WTC11 (cell line): ENCODE measurements around the gene GOLGA8S. TPM values are rescaled to one million over a fixed set of nuclear protein-coding genes. Genes with fewer than 3 reads are reported as not detected.
"Not testable (repeated sequence)": the region's sequence is repeated elsewhere in the genome, so short reads cannot be mapped to it uniquely, and the experiment has no call there.

Experiments used
- ATAC-seq: fragments of 200-7000 bp; cut with Tn5 transposase; 2 replicates; pipeline ENCODE4 v1.10.0; 2021; ENCODE audit warnings: mild to moderate bottlenecking, moderate library complexity
- CTCF ChIA-PET: fragments of 300-600 bp; sonication (Branson Sonifier 250); formaldehyde crosslinking; loops from one replicate; lab custom pipeline; 2021; ENCODE audit warnings: antibody characterized with exemption; lab: Charles Lee
- POLR2A ChIA-PET: fragments of 350-600 bp; sonication (Branson Sonifier 250); formaldehyde crosslinking; loops from one replicate; lab custom pipeline; 2021; ENCODE audit warnings: antibody characterized with exemption; lab: Charles Lee
- DNase-seq: peaks from one replicate; pipeline ENCODE4 v3.0.0; 2021; ENCODE audit warnings: low spot score
- H3K27ac Mint-ChIP-seq: 2 replicates; pipeline ENCODE4 v1.8.0; 2021; ENCODE audit warnings: mixed read lengths
- H3K27me3 Mint-ChIP-seq: 2 replicates; pipeline ENCODE4 v1.8.0; 2021; ENCODE audit warnings: low read depth, mild to moderate bottlenecking, moderate library complexity, mixed read lengths
- H3K36me3 Mint-ChIP-seq: 2 replicates; pipeline ENCODE4 v1.8.0; 2021; ENCODE audit warnings: mixed read lengths
- H3K4me1 Mint-ChIP-seq: 2 replicates; pipeline ENCODE4 v1.8.0; 2022; ENCODE audit warnings: mixed read lengths
- H3K4me3 Mint-ChIP-seq: 2 replicates; pipeline ENCODE4 v1.8.0; 2021; ENCODE audit warnings: mild to moderate bottlenecking, moderate library complexity, mixed read lengths
- H3K9me3 Mint-ChIP-seq: 2 replicates; pipeline ENCODE4 v1.8.0; 2021; ENCODE audit warnings: mixed read lengths
- E2F5 ChIP-seq: sonication (generic); formaldehyde crosslinking; IDR thresholded peaks from 2 replicates; pipeline ENCODE4 v1.8.1; 2022; ENCODE audit warnings: mild to moderate bottlenecking, moderate library complexity, missing genetic modification reagents
- JAZF1 ChIP-seq: fragments of 250-450 bp; sonication (Bioruptor Pico); IDR thresholded peaks from 2 replicates; pipeline ENCODE4 v1.9.0; 2021; ENCODE audit warnings: moderate library complexity, mild to moderate bottlenecking, inconsistent platforms
- MXD4 ChIP-seq: fragments of 250-450 bp; sonication (Bioruptor Pico); IDR thresholded peaks from 2 replicates; pipeline ENCODE4 v1.8.0; 2021; ENCODE audit warnings: mild to moderate bottlenecking, moderate library complexity, borderline replicate concordance
- ZNF532 ChIP-seq: fragments of 250-450 bp; sonication (Bioruptor Pico); IDR thresholded peaks from 2 replicates; pipeline ENCODE4 v1.9.0; 2021; ENCODE audit warnings: mild to moderate bottlenecking, borderline replicate concordance
- ZNF671 ChIP-seq: fragments of 250-450 bp; sonication (Bioruptor Pico); IDR thresholded peaks from 2 replicates; pipeline ENCODE4 v1.8.0; 2021; ENCODE audit warnings: mild to moderate bottlenecking
- total RNA-seq: library from RNA; stranded (reverse); gene quantifications from 3 replicates; pipeline ENCODE4 v1.2.3, GENCODE V29; 2021
- TF ChIP-seq, protein P1 (sequence below): sonication (generic); formaldehyde crosslinking; IDR thresholded peaks from 2 replicates; pipeline ENCODE4 v1.8.0; 2023; ENCODE audit warnings: missing genetic modification reagents, mild to moderate bottlenecking, borderline replicate concordance

GOLGA8S gene
- total RNA-seq, 1 experiment from 2014 or later, result 0.22 TPM

- POLR2A ChIA-PET, H3K27ac Mint-ChIP-seq: not testable (repeated sequence)
- H3K9me3 Mint-ChIP-seq, result peaks cover 31% of the 10 kb centered on the region
Observed at GRCh38 chr15:23371868-23372267, 17.3 kb downstream of the GOLGA8S start.

DNA sequence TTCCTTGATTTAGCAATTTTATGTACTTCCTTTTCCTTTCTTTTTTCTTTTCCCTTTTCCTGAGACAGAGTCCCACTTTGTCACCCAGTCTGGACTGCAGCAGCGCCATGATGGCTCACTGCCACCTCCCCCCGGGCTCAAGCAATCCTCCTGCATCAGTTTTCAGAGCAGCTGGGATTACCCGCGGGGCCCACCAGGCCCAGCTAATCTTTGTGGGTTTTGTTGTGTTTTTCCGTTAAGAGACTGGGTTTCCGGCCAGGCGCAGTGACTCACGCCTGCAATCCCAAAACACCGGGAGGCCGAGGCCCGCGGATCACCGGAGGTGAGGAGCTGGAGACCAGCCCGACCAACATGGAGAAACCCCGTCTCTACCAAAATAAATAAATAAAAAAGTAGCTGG, 17.7 kb downstream of the GOLGA8S start:
- TF ChIP-seq JAZF1 (CRISPR knock-in tag) (no peak), MXD4 (CRISPR knock-in tag) (no peak), ZNF671 (CRISPR knock-in tag) (no peak), E2F5 (CRISPR knock-in tag) (no peak), ZNF532 (CRISPR knock-in tag) (no peak)
- TF ChIP-seq, protein P1, sequence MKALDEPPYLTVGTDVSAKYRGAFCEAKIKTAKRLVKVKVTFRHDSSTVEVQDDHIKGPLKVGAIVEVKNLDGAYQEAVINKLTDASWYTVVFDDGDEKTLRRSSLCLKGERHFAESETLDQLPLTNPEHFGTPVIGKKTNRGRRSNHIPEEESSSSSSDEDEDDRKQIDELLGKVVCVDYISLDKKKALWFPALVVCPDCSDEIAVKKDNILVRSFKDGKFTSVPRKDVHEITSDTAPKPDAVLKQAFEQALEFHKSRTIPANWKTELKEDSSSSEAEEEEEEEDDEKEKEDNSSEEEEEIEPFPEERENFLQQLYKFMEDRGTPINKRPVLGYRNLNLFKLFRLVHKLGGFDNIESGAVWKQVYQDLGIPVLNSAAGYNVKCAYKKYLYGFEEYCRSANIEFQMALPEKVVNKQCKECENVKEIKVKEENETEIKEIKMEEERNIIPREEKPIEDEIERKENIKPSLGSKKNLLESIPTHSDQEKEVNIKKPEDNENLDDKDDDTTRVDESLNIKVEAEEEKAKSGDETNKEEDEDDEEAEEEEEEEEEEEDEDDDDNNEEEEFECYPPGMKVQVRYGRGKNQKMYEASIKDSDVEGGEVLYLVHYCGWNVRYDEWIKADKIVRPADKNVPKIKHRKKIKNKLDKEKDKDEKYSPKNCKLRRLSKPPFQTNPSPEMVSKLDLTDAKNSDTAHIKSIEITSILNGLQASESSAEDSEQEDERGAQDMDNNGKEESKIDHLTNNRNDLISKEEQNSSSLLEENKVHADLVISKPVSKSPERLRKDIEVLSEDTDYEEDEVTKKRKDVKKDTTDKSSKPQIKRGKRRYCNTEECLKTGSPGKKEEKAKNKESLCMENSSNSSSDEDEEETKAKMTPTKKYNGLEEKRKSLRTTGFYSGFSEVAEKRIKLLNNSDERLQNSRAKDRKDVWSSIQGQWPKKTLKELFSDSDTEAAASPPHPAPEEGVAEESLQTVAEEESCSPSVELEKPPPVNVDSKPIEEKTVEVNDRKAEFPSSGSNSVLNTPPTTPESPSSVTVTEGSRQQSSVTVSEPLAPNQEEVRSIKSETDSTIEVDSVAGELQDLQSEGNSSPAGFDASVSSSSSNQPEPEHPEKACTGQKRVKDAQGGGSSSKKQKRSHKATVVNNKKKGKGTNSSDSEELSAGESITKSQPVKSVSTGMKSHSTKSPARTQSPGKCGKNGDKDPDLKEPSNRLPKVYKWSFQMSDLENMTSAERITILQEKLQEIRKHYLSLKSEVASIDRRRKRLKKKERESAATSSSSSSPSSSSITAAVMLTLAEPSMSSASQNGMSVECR (CRISPR knock-in tag), result no peak
- POLR2A ChIA-PET, result no interaction called here
- CTCF ChIA-PET, result no interaction called here
- Mint-ChIP-seq H3K9me3 (peaks cover 32% of the 10 kb centered on the region), H3K4me3 (no peak overlapping the region), H3K27ac (no peak overlapping the region), H3K36me3 (peaks cover 9% of the 10 kb centered on the region; the same call in 1 of the 2 replicates), H3K4me1 (peaks cover 3% of the 10 kb centered on the region; the same call in 1 of the 2 replicates), H3K27me3 (no peaks in the 10 kb centered on the region)
- ATAC-seq (no peak), DNase-seq (no peak)

More at GRCh38 chr15:23371868-23372267, 17.3 kb downstream of the GOLGA8S start:
- H3K36me3 Mint-ChIP-seq, ATAC-seq, H3K4me1 Mint-ChIP-seq, CTCF ChIA-PET, H3K4me3 Mint-ChIP-seq, DNase-seq, H3K27me3 Mint-ChIP-seq: not testable (repeated sequence)

DNA sequence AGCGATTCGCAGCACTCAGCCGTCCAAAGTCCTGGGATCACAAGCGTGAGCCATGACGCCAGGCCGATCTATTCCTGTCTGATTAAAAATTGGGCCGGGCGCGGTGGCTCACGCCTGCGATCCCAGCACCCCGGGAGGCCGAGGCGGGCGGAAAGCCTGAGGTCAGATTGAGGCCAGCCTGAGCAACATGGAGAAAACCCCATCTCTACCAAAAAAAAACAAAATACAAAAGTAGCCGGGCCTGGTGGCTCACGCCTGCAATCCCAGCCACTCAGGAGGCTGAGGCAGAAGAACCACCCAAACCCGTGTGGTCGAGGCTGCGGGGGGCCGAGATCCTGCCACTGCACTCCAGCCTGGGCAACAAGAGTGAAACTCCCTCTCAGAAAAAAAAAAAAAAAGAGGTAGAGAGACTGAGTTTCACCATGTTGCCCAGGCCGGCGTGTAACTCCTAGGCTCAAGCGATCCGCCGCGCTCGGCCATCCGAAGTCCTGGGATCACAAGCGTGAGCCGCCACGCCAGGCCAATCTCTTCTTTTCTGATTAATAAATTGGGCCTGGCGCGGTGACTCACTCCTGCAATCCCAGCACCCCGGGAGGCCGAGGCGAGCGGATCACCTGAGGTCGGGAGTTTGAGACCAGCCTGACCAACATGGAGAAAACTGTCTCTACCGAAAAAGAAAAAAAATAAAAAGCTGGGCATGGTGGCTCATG, 18.5 kb downstream of the GOLGA8S start:
- DNase-seq, H3K4me1 Mint-ChIP-seq, H3K27me3 Mint-ChIP-seq, POLR2A ChIA-PET, H3K36me3 Mint-ChIP-seq, H3K27ac Mint-ChIP-seq, CTCF ChIA-PET, ATAC-seq, H3K4me3 Mint-ChIP-seq: not testable (repeated sequence)
- H3K9me3 Mint-ChIP-seq, result peaks cover 32% of the 10 kb centered on the region

DNA sequence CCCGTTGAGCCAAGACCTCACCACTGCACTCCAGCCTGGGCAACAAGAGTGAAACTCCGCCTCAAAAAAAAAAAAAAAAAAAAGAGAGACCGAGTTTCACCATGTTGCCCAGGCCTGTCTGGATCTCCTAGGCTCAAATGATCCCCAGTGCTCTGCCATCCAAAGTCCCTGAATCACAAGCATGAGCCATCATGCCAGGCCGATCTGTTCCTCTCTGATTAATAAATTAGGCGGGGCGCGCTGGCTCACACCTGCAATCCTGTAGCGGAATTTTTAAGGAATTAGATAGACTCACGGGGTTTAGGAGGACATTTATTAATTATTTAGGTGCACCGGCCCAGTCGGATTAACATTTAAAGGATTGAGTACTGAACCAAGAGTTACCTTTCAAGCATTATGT, 19.7 kb downstream of the GOLGA8S start:
- DNase-seq, POLR2A ChIA-PET, H3K36me3 Mint-ChIP-seq, ATAC-seq, CTCF ChIA-PET, H3K27me3 Mint-ChIP-seq, H3K27ac Mint-ChIP-seq, H3K4me1 Mint-ChIP-seq, H3K4me3 Mint-ChIP-seq: not testable (repeated sequence)
- H3K9me3 Mint-ChIP-seq, result peaks cover 32% of the 10 kb centered on the region

DNA sequence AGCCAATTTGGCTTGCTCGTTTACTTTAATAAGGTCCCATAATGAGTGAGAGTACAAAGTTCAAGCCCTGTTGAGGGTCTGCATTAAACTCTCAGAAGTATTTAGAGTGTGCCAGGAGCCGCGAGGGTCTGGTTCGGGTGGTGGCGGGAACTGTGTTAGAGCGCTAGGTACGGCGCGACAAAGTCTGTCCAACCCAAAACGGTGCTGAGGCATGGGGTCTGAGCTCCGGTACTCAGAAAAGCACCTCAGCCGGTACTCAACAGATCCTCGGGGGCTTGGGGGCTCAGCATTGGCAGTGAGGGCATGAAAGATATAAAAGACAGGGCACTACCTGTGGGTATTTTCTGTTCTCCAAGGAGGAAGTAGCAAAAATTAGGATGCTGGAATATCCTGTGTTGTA, 24.4 kb downstream of the GOLGA8S start:
- DNase-seq, H3K4me1 Mint-ChIP-seq, H3K27ac Mint-ChIP-seq, H3K4me3 Mint-ChIP-seq, ATAC-seq, POLR2A ChIA-PET, CTCF ChIA-PET, H3K27me3 Mint-ChIP-seq: not testable (repeated sequence)
- H3K36me3 Mint-ChIP-seq, result peaks cover 19% of the 10 kb centered on the region; the same call in 1 of the 2 replicates
- H3K9me3 Mint-ChIP-seq, result peaks cover 24% of the 10 kb centered on the region

GRCh38 chr15:23380700-23381099, 26.2 kb downstream of the GOLGA8S start:
- CTCF ChIA-PET, DNase-seq, H3K27me3 Mint-ChIP-seq, H3K4me1 Mint-ChIP-seq, H3K27ac Mint-ChIP-seq, H3K4me3 Mint-ChIP-seq, ATAC-seq, POLR2A ChIA-PET: not testable (repeated sequence)
- Mint-ChIP-seq H3K9me3 (peaks cover 31% of the 10 kb centered on the region), H3K36me3 (peaks cover 24% of the 10 kb centered on the region)

GRCh38 chr15:23381192-23381591, 26.6 kb downstream of the GOLGA8S start:
- H3K4me3 Mint-ChIP-seq, H3K4me1 Mint-ChIP-seq, POLR2A ChIA-PET, DNase-seq, ATAC-seq, H3K27me3 Mint-ChIP-seq, H3K27ac Mint-ChIP-seq, CTCF ChIA-PET: not testable (repeated sequence)
- H3K9me3 Mint-ChIP-seq, result peaks cover 29% of the 10 kb centered on the region
- peaks cover 24% of the 10 kb centered on the region for H3K36me3 Mint-ChIP-seq
